ENCODE results near the gene RAVER1. TPM values are rescaled to one million over a fixed set of nuclear protein-coding genes. Genes with fewer than 3 reads are reported as not detected.

RAVER1 gene
- total and polyA plus RNA-seq, 2 of the 13 experiments (the other 11 are each of a cell fraction or from before 2014, with no cell fraction given): 3.6 to 7.9 TPM

DNA sequence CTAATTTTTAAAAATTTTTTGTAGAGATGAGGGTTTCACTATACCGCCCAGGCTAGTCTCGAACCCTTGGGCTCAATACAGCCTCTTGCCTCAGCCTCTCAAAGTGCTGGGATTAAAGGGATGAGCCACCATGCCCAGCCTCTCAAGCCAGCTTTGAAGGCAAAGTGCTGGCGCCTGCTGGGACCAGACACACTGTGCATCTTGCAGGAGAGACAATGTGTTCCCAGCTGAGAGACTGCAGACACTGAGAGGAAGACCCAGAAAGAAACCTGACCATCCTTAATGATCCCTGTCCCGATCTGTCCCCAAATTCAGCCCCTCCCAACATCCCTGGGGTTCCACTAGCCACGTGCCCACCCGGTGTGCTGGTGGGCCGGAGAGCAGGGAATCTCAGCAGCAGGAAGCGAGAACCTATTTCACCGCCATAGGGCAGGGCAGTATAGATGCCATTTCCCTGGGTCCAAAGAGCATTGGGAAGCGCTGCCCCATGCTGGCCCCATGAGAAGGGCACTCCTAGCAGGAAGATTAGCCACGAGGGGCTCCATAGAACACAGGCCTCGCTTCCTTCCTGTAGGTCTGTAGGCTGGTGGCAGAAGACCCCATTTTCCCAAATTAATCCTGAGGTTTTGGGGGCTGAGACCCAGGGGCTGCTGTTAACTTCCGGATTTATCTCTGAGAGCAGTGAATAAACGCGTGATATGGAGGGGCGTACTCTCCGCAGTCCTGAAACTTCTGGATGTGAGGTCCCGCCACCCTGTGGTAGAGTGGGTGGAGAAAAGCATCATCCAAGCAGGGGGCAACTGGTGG, 968 bp downstream of the RAVER1 start (continued):
- TF ChIP-seq KLF16 (CRISPR knock-in tag; IDR thresholded peaks at IDR 0.05) (peak in 1 of 2 experiments; percentile 53; a peak in 1 of 4 replicates), SRF (IDR thresholded peaks at IDR 0.05; ENCODE audit: low read depth, low read length) (no peak), ZFP82 (CRISPR knock-in tag; IDR thresholded peaks at IDR 0.05; ENCODE audit: borderline replicate concordance) (no peak), ZNF205 (CRISPR knock-in tag; IDR thresholded peaks at IDR 0.05) (no peak), ZNF598 (CRISPR knock-in tag; IDR thresholded peaks at IDR 0.05; ENCODE audit: borderline replicate concordance) (no peak), SIX1 (CRISPR knock-in tag; IDR thresholded peaks at IDR 0.05; ENCODE audit: borderline replicate concordance) (no peak), ZNF468 (CRISPR knock-in tag; IDR thresholded peaks at IDR 0.05) (0 out of 2 replicates have a peak, but pooled peaks have one; percentile 46), HCFC1 (IDR thresholded peaks at IDR 0.05; ENCODE audit: low read depth, low read length) (no peak), TCF7 (IDR thresholded peaks at IDR 0.05; ENCODE audit: low read depth) (no peak), ZBTB20 (CRISPR knock-in tag; IDR thresholded peaks at IDR 0.05; ENCODE audit: borderline replicate concordance, low read depth) (peak; percentile 97), PITX1 (CRISPR knock-in tag; IDR thresholded peaks at IDR 0.05) (peak; percentile 12; the same call in 1 of the 2 replicates), ZNF354B (CRISPR knock-in tag; IDR thresholded peaks at IDR 0.05) (no peak)
- TF ChIP-seq, protein P1, sequence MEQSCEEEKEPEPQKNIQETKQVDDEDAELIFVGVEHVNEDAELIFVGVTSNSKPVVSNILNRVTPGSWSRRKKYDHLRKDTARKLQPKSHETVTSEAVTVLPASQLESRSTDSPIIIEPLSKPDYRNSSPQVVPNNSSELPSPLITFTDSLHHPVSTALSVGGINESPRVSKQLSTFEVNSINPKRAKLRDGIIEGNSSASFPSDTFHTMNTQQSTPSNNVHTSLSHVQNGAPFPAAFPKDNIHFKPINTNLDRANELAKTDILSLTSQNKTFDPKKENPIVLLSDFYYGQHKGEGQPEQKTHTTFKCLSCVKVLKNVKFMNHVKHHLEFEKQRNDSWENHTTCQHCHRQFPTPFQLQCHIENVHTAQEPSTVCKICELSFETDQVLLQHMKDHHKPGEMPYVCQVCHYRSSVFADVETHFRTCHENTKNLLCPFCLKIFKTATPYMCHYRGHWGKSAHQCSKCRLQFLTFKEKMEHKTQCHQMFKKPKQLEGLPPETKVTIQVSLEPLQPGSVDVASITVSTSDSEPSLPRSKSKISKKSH (CRISPR knock-in tag; IDR thresholded peaks at IDR 0.05; ENCODE audit: borderline replicate concordance): no peak
- TF ChIP-seq, protein P2, sequence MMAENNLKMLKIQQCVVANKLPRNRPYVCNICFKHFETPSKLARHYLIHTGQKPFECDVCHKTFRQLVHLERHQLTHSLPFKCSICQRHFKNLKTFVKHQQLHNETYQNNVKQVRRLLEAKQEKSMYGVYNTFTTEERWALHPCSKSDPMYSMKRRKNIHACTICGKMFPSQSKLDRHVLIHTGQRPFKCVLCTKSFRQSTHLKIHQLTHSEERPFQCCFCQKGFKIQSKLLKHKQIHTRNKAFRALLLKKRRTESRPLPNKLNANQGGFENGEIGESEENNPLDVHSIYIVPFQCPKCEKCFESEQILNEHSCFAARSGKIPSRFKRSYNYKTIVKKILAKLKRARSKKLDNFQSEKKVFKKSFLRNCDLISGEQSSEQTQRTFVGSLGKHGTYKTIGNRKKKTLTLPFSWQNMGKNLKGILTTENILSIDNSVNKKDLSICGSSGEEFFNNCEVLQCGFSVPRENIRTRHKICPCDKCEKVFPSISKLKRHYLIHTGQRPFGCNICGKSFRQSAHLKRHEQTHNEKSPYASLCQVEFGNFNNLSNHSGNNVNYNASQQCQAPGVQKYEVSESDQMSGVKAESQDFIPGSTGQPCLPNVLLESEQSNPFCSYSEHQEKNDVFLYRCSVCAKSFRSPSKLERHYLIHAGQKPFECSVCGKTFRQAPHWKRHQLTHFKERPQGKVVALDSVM (CRISPR knock-in tag; IDR thresholded peaks at IDR 0.05): peak; percentile 51; the same call in 1 of the 2 replicates
- TF ChIP-seq, protein P3, sequence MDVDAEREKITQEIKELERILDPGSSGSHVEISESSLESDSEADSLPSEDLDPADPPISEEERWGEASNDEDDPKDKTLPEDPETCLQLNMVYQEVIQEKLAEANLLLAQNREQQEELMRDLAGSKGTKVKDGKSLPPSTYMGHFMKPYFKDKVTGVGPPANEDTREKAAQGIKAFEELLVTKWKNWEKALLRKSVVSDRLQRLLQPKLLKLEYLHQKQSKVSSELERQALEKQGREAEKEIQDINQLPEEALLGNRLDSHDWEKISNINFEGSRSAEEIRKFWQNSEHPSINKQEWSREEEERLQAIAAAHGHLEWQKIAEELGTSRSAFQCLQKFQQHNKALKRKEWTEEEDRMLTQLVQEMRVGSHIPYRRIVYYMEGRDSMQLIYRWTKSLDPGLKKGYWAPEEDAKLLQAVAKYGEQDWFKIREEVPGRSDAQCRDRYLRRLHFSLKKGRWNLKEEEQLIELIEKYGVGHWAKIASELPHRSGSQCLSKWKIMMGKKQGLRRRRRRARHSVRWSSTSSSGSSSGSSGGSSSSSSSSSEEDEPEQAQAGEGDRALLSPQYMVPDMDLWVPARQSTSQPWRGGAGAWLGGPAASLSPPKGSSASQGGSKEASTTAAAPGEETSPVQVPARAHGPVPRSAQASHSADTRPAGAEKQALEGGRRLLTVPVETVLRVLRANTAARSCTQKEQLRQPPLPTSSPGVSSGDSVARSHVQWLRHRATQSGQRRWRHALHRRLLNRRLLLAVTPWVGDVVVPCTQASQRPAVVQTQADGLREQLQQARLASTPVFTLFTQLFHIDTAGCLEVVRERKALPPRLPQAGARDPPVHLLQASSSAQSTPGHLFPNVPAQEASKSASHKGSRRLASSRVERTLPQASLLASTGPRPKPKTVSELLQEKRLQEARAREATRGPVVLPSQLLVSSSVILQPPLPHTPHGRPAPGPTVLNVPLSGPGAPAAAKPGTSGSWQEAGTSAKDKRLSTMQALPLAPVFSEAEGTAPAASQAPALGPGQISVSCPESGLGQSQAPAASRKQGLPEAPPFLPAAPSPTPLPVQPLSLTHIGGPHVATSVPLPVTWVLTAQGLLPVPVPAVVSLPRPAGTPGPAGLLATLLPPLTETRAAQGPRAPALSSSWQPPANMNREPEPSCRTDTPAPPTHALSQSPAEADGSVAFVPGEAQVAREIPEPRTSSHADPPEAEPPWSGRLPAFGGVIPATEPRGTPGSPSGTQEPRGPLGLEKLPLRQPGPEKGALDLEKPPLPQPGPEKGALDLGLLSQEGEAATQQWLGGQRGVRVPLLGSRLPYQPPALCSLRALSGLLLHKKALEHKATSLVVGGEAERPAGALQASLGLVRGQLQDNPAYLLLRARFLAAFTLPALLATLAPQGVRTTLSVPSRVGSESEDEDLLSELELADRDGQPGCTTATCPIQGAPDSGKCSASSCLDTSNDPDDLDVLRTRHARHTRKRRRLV (CRISPR knock-in tag; IDR thresholded peaks at IDR 0.05): no peak
- TF ChIP-seq, protein P4, sequence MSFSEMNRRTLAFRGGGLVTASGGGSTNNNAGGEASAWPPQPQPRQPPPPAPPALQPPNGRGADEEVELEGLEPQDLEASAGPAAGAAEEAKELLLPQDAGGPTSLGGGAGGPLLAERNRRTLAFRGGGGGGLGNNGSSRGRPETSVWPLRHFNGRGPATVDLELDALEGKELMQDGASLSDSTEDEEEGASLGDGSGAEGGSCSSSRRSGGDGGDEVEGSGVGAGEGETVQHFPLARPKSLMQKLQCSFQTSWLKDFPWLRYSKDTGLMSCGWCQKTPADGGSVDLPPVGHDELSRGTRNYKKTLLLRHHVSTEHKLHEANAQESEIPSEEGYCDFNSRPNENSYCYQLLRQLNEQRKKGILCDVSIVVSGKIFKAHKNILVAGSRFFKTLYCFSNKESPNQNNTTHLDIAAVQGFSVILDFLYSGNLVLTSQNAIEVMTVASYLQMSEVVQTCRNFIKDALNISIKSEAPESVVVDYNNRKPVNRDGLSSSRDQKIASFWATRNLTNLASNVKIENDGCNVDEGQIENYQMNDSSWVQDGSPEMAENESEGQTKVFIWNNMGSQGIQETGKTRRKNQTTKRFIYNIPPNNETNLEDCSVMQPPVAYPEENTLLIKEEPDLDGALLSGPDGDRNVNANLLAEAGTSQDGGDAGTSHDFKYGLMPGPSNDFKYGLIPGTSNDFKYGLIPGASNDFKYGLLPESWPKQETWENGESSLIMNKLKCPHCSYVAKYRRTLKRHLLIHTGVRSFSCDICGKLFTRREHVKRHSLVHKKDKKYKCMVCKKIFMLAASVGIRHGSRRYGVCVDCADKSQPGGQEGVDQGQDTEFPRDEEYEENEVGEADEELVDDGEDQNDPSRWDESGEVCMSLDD (CRISPR knock-in tag; IDR thresholded peaks at IDR 0.05; ENCODE audit: borderline replicate concordance): no peak

Data from HepG2 (cell line).